ENCODE data around the gene CAPSL.

DNA sequence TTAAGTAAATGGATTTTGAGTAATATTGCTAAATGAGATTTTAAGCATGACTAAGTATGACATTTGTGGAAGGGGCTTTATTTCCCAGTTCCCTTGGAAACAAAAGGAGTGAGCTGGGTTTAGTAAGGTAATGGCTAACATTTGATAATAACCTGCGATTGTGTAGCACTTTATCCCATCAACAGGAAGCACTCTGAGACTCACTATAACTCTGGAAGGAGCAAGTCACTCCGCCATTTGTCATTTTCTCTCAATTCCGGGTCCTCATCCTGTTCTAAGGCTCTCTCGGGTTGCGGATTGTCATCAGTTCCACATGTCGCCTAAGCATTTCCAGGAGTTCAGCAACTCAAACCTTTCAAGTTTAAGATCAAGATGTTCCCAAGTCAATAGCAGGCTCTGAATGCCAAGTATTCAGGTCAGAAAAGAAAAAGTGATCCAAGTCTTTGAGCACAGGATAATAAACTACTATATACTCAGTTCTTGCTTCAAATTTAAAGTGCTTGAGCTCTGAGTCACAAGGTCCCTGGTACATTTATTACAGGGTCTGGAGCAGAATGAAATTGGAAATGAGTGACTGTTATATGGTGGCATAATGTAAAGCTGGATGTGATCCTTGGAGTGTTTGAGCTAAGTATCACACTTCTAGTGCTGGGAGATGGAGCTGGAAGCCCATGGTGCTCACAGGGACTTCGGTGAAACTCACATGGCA lies 39.3 kb downstream of the CAPSL start:
- TF ChIP-seq, protein P1, sequence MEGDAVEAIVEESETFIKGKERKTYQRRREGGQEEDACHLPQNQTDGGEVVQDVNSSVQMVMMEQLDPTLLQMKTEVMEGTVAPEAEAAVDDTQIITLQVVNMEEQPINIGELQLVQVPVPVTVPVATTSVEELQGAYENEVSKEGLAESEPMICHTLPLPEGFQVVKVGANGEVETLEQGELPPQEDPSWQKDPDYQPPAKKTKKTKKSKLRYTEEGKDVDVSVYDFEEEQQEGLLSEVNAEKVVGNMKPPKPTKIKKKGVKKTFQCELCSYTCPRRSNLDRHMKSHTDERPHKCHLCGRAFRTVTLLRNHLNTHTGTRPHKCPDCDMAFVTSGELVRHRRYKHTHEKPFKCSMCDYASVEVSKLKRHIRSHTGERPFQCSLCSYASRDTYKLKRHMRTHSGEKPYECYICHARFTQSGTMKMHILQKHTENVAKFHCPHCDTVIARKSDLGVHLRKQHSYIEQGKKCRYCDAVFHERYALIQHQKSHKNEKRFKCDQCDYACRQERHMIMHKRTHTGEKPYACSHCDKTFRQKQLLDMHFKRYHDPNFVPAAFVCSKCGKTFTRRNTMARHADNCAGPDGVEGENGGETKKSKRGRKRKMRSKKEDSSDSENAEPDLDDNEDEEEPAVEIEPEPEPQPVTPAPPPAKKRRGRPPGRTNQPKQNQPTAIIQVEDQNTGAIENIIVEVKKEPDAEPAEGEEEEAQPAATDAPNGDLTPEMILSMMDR (IDR thresholded peaks at IDR 0.05) = no peak
- no peak for TF ChIP-seq POLR2A (IDR thresholded peaks at IDR 0.05)

Measured in uterus (tissue), 2 donors.